ENCODE measurements around the gene S100A14.
"Not testable (repeated sequence)": the region's sequence is repeated elsewhere in the genome, so short reads cannot be mapped to it uniquely, and the experiment has no call there.

Gene S100A14

DNA sequence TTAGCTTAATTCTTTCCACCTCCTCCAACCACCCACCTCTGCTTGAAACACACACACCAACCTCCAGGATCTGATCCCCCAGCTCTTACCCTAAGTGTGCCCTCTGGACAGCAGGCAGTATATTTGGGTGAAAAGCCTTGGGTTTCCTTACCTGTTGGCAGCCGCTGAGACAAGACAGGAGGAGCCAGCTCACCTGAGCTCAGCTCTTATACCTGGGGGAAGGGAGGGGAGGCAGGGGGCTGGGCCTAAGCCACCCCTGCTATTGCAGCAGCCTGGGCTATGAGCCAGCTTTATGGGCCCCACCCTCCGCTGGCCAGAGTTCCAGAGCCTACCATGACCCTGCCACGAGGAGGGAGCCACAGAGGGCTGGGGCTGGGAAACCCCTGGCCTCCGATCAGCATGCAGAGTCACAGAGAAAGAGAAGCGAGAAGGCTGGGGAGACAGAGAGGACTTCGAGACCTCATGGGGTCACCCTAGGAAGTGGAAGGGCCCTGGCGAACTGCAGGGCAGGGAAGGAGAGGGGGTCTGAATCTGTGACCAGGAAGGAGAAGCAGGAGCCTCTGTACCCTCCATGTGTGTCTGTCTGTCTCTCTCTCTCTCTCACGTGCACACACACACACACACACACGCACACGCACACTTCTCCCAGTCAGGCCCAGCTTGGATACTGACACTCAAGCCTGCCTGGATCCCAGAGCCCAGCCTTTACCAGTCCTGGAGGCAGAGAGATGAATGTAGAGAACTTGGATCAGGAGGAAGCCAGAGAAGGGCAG is at the start of gene S100A14:
S100A14 (minus strand) TSS at position 182 of the 773 bp plus-strand sequence. CDS start 467 bp downstream, outside the sequence.
- DNase-seq = no peak

GRCh38 chr1:153663211-153663610 is 47.1 kb upstream of the S100A14 start:
- DNase-seq = no peak

- DNase-seq = no peak
Observed at GRCh38 chr1:153662269-153662668, 46.1 kb upstream of the S100A14 start.

GRCh38 chr1:153661111-153661708 is 45.1 kb upstream of the S100A14 start:
- no peak for DNase-seq

DNA sequence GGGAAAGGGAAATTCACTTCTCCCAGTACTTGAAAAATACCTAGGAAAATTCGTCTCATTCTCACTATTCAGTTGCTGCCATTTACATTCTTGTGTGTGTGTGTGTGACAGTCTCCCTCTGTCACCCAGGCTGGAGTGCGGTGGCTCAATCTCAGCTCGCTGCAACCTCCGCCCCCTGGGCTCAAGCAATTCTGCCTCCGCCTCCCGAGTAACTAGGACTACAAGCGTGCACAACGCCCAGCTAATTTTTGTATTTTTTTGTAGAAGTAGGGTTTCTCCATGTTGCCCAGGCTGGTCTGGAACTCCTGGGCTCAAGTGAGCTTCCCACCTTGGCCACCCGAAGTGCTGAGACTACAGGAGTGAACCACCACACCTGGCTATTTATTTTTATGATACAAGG is 43.5 kb upstream of the S100A14 start:
- DNase-seq = no peak

GRCh38 chr1:153659175-153659534 is 43.0 kb upstream of the S100A14 start:
- no peak for DNase-seq

- DNase-seq = peak; percentile 91
Observed at GRCh38 chr1:153658400-153659174, 42.5 kb upstream of the S100A14 start, which contains the start of gene SNAPIN. Gene SNAPIN, plus strand, starts transcription at chr1:153658703. Its CDS starts 41 bp downstream, at chr1:153658744.

DNA sequence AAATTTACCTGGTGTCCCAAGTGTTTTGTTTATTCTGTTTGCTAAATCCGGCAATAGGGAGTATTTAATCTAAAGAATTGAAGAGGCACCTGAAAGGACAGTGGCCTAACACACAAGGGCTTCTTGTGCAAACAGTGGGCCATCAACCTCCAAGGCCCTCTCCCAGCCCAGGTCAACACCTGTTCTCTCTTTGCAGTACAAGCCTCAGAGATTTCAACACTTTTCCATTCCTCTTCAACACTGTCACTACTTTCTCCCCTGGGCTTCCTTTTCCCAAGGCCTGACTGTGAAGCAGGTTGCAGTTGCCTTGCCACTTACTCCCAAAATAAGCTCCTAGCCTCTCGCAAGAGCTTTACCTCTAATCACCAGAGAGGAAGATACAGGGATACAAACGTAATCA is 39.2 kb upstream of the S100A14 start:
- no peak for DNase-seq

DNA sequence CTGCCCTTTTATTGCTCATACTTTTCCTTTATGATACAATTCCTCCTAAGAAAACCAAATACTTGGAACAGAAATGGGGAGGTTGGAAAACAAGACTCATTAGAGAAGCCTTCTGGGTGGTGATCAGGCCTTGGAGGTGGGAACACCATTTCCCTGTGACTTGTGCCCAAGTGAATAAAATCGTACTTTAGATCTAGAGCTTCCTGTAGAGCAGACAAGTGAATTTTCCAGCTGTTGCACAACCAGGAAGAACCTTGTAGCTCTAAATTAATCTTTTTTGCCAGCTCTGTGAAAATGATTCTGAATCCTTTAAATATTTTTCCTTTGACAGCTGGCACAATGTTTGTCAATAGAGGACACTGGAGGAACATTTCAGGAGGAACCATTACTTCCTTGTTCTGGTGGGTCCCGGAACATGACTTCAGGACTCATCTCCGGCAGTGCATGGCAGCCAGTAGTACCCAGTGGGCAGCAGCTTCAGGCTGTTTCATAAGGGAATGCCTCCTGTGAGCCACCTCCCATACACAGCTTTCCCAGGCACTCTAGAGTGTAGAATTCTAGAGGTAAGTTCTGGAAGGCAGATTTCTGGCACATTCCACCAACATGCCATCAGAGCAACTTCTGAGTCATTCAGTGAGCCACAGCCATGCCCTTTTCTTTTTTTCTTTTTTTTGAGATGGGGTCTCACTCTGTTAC is 36.8 kb upstream of the S100A14 start:
- DNase-seq = no peak

- no peak for DNase-seq
Observed at GRCh38 chr1:153651771-153652170, 35.6 kb upstream of the S100A14 start.

- DNase-seq = no peak
Observed at GRCh38 chr1:153649863-153650235, 33.7 kb upstream of the S100A14 start.

GRCh38 chr1:153649137-153649862 is 33.2 kb upstream of the S100A14 start:
- no peak for DNase-seq

DNA sequence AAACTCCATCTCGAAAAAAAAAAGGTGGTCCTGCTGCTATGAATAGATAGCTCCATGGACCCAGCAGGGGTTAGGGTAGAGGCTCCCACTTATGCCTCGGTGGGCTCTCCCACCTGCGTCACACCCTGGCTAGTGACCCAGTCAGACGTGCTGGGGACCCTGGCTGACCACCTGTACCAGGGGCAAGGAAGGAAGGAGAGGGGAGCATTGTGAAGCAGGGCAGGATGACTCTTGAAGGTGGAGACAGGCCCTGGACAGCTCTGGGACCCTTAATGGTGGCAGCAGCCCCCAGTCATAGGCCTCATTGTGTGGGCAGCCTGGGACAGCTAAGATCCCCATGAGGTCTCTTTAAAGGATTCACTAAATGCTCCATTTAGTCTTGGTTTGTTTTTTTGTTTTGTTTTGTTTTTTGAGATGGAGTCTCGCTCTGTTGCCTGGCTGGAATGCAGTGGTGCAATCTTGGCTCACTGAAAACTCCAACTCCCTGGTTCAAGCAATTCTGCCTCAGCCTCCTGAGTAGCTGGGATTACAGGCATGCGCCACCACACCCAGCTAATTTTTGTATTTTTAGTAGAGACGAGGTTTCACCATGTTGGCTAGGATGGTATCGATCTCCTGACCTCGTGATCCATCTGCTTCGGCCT is 32.0 kb upstream of the S100A14 start:
- no peak for DNase-seq

DNA sequence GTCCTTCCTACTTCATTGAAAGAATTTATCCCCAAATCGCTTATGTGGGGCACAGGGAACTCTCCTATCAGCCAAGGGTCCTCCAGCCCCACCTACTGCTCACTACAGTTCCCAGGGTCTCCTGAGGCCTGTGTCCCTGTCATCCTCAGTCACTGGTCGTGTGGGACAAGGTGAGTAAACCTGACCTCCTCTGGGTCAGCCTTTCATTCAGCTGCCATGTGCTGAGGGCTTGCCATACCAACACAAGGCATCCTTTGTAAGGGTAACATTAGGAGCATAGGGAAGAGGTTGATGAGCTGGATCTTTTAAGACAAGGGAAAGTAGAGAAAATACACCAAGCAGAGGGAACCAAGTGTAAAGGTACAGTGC is 31.2 kb upstream of the S100A14 start:
- no peak for DNase-seq

- no peak for DNase-seq
Observed at GRCh38 chr1:153646672-153647345, 30.7 kb upstream of the S100A14 start.

GRCh38 chr1:153643816-153644215 is 27.7 kb upstream of the S100A14 start:
- no peak for DNase-seq

DNA sequence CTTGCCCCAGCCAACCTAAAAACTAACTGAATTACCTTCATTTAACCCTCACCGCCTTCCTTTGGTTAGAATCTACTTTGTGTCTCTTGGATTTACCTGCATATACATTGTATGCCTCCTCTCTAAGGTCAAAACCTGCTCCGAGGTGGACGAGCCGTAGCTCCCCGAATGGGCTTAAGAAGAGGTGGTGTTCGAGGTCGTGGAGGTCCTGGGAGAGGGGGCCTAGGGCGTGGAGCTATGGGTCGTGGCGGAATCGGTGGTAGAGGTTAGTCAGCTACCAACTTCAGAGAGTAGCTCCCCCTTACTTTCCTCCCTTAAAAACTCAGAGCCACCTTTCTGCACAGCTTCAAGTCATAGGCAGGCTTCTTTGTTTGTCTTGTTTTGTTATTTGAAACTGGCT is 27.0 kb upstream of the S100A14 start:
- no peak for DNase-seq

- DNase-seq = no peak
Observed at GRCh38 chr1:153642161-153642560, 26.0 kb upstream of the S100A14 start.

- DNase-seq = no peak
Observed at GRCh38 chr1:153640861-153641260, 24.7 kb upstream of the S100A14 start.

GRCh38 chr1:153640213-153640612 is 24.1 kb upstream of the S100A14 start:
- not testable (repeated sequence) for DNase-seq

DNA sequence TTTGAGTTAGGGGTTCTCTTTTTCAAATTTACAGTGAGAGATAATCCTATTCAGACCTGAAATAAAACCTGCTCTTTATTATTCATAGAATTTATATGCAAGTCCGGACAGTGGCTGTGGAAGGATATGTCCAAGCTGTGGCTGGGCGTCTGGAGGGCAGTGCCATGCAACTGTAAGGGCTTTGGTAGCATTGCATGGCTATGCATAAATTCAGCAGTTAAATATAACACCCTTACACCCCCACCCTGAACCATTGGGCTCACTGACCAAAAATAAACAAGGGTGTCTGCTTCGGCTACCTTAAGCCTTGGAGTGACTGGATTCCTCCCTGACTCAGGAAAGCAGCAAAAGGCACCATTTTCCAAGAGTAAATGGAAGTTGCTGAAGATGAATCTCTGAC is 23.2 kb upstream of the S100A14 start:
- no peak for DNase-seq

Measured in activated CD4-positive, CD25-positive, alpha-beta regulatory T cell treated with anti-CD3 and anti-CD28 coated beads, Interleukin-2, amount 50 U/mL, for 72 hours (primary cell).